CD4-positive, alpha-beta T cell treated with Interleukin-4 for 1 hour (primary cell): ENCODE data around the gene DOCK2.
"Not testable (repeated sequence)": the region's sequence is repeated elsewhere in the genome, so short reads cannot be mapped to it uniquely, and the experiment has no call there.

ENCODE experiments used
- DNase-seq, 2 donors: peaks; one replicate each; pipeline ENCODE4 v3.0.0-alpha.2; 2020 to 2022

Gene DOCK2

GRCh38 chr5:169723103-169723831 is 86.2 kb downstream of the DOCK2 start:
- no peak for DNase-seq

DNA sequence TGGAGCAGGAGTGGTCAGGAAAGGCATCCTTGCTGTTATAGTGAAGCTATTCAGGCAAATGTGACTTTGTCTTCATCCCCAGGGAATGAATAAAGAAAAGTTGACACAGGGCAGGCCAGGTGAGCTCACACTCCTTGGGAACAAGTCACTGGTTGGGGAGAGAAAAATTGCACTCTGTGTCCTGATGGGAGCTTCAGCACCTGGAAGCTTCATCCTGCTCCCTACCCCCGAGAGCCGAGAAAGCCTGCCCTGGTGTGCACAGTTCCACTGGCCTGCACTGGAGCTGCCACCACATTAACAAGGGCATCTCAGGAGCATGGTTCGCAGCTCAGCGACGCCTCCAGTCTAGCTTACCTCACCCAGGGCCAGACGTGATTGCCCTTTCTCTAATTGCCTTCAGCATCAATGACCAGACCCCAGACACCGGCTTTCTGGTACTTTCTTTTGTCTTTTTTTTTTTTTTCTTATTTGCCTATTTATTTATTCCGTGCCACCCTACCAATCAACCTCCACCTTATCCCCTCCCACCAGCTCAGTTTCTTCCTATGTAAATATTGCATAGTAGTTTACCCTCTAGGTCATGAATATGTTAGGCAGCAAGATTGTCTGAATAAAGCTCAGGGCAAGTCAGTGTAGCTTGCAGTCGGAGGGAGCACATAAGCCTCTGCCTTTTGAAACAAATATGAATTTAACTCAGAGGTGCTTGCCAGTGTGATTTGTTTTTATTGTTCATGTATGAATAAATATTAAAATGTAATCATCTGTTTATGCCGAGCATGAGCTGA is 87.4 kb downstream of the DOCK2 start:
- no peak for DNase-seq

DNA sequence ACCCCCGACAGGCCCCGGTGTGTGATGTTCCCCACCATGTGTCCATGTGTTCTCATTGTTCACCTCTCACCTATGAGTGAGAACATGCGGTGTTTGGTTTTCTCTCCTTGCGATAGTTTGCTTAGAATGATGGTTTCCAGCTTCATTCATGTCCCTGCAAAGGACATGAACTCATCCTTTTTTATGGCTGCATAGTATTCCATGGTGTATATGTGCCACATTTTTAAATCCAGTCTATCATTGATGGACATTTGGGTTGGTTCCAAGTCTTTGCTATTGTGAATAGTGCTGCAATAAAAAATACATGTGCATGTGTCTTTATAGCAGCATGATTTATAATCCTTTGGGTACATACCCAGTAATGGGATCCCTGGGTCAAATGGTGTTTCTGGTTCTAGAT is 88.6 kb downstream of the DOCK2 start:
- not testable (repeated sequence) for DNase-seq

- DNase-seq = no peak
Measured at GRCh38 chr5:169728418-169728817, 91.3 kb downstream of the DOCK2 start.

- no peak for DNase-seq
Measured at GRCh38 chr5:169731221-169731620, 94.1 kb downstream of the DOCK2 start.

DNA sequence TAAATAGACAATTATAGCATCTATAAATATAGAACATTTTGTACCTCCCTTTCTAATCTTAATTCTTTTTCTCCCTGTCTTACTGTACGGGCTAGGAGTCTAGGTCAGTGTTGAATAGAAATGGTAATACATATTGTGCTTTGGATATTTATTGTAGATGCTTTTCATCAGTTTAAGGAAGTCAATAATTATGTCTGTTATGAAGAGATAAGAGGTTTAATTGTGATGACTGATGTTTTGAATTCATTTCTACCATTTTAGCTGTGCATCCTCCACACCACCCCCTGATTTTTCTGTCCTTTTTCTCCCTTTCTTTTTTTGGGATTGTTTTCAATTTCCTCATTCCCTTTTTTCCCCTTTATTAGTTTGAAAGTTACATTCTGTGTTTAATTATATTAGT is 95.8 kb downstream of the DOCK2 start:
- no peak for DNase-seq

GRCh38 chr5:169735913-169736312 is 98.8 kb downstream of the DOCK2 start:
- no peak for DNase-seq

GRCh38 chr5:169736653-169737052 is 99.6 kb downstream of the DOCK2 start:
- DNase-seq = no peak

- no peak for DNase-seq
Measured at GRCh38 chr5:169740435-169740834, 103.4 kb downstream of the DOCK2 start.

DNA sequence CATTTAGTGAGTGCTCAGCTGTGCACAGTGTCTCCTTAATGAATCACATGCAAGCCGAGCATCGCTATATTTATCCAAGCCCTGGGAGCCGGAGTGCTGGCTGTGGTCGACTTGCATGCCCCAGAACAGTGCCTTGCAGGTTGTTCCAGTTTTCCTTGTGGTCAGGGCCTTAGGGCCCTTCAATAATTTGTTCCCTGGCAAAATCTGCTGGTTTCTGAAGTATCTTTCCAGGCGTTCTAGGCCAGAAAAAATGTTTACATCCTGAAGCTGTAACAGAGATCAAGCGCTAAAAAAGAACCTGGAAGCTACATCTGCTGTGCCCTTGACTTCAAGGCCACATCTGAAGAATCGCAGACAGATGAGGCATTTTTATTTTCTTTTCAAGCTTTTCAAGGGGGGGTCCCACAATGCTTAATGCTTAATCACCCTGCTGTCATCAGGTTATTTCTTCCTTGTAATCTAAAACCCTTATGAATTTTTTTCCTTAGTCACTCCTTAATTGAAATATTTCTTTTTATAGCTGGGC is 105.8 kb downstream of the DOCK2 start:
- DNase-seq = no peak

- DNase-seq = no peak
Measured at GRCh38 chr5:169744336-169744735, 107.3 kb downstream of the DOCK2 start.

- DNase-seq = no peak
Measured at GRCh38 chr5:169745441-169746146, 108.5 kb downstream of the DOCK2 start.

DNA sequence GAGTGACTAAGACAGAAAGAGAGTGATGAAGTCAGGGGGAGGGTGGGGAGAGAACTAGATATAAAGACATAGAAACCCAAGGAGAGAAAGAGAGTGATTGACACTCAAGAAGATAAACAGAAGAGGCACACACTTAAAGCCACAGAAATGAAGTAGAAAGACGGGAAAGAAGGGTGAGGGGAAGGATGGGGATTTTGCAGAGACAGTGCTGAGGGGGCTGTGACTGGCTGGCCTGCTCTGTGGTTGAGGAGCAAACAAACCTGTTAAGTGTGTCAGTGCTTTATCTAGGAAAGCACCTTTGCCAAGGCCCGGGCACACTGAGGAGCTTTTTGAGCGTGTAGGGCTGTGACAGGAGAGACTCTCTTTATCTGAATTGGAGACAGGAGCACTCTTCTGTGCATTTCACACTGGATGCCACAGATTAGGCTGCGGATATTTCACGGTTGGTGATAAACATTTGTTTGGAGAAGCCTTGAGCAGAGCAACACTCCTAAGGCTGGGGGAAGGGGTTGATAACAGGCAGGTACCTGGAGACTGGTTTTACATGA is 109.1 kb downstream of the DOCK2 start:
- DNase-seq = no peak

- no peak for DNase-seq
Measured at GRCh38 chr5:169748174-169748573, 111.1 kb downstream of the DOCK2 start.

DNA sequence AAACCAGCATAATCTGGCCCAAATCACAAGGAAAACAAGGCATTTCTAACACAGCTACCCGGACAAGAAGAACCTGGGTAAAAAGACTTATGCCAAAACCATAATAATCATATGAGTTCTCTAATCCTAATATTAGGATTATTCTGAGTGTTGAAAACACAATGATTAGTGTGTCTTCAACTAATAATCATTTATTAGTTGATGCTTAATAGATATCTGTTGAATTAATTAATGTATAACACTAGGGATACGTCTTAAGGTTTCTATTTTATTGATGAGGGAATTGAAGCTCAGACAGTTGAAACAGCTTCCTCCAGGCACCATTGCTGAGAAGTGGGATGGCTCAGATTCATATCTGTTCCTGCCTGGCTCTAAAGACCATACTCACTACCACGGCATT is 112.2 kb downstream of the DOCK2 start:
- DNase-seq = no peak

DNA sequence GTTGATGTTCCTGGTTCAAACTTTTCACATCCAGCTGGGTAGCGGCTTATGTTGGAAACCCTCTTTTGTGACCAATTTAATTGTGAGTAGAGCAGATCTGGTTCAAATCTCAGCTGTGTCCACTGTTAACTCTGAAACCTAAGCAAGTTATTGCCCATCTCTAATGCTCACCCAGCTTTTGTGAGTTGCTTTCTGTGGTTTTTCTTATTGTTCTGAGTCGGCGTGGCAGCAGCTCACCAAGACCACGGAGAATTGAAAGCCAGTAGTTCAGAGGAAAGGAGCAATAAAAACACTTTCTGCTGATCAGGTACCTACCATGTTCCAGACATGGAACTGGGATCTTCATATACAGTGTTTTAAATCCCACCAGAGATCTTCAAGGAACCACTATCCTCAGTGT is 114.4 kb downstream of the DOCK2 start:
- no peak for DNase-seq

DNA sequence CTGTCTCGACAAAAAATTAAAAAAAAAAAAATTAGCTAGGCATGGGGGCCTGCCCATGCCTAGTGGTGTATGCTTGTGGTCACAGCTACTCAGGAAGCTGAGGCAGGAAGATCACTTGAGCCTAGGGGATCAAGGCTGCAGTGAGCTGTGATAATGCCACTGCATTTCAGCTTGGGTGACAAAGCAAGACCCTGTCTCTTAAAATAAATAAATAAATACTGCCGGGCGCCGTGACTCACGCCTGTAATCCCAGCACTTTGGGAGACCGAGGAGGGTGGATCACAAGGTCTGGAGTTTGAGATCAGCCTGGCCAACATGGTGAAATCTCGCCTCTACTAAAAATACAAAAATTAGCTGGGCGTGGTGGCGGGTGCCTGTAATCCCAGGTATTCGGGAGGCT is 115.5 kb downstream of the DOCK2 start:
- not testable (repeated sequence) for DNase-seq

- DNase-seq = no peak
Measured at GRCh38 chr5:169753795-169754194, 116.7 kb downstream of the DOCK2 start.

GRCh38 chr5:169754737-169755136 is 117.7 kb downstream of the DOCK2 start:
- no peak for DNase-seq

- DNase-seq = no peak
Measured at GRCh38 chr5:169756071-169756765, 119.1 kb downstream of the DOCK2 start.

GRCh38 chr5:169757016-169757415 is 119.9 kb downstream of the DOCK2 start:
- no peak for DNase-seq

- DNase-seq = no peak
Measured at GRCh38 chr5:169758886-169759285, 121.8 kb downstream of the DOCK2 start.

GRCh38 chr5:169760229-169760628 is 123.2 kb downstream of the DOCK2 start:
- DNase-seq = no peak
